ENCODE results near the gene NAA50. TPM values are rescaled to one million over a fixed set of nuclear protein-coding genes. Genes with fewer than 3 reads are reported as not detected.

Gene NAA50
- total and polyA plus RNA-seq, 2 experiments from 2014 or later = 103 to 260 TPM

DNA sequence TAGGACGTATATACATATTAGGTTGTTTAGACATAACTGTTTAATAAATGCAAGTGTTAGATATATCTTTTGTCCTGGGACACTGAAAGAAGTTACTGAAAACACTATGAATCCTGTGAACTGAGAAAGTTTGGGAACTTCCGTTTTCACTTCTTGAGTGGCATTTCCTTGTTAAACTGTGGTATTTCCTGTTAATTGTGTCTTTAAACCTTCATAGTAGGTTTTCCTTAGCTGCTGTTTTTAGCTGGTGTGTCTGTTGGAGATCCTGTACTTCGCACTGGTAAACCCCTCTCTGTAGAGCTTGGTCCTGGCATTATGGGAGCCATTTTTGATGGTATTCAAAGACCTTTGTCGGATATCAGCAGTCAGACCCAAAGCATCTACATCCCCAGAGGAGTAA is 37.9 kb upstream of the NAA50 start:
- TF ChIP-seq ZNF462 (CRISPR knock-in tag; IDR thresholded peaks at IDR 0.05) (no peak), POLR2AphosphoS5 (IDR thresholded peaks at IDR 0.05; ENCODE audit: low read depth) (no peak), EZH2phosphoT487 (IDR thresholded peaks at IDR 0.05; ENCODE audit: unreplicated experiment) (no peak), ETS1 (IDR thresholded peaks at IDR 0.05) (peak; percentile 17; the same call in 1 of the 2 replicates), JUNB (IDR thresholded peaks at IDR 0.05; ENCODE audit: unreplicated experiment) (no peak), NANOG (IDR thresholded peaks at IDR 0.05; ENCODE audit: borderline replicate concordance) (peak; percentile 38; the same call in 1 of the 2 replicates), ZNF114 (CRISPR knock-in tag; IDR thresholded peaks at IDR 0.05) (no peak), STAT1 (IDR thresholded peaks at IDR 0.05; ENCODE audit: unreplicated experiment) (no peak), CREB1 (CRISPR knock-in tag; IDR thresholded peaks at IDR 0.05; ENCODE audit: low read depth) (no peak)
- TF ChIP-seq, protein P1, sequence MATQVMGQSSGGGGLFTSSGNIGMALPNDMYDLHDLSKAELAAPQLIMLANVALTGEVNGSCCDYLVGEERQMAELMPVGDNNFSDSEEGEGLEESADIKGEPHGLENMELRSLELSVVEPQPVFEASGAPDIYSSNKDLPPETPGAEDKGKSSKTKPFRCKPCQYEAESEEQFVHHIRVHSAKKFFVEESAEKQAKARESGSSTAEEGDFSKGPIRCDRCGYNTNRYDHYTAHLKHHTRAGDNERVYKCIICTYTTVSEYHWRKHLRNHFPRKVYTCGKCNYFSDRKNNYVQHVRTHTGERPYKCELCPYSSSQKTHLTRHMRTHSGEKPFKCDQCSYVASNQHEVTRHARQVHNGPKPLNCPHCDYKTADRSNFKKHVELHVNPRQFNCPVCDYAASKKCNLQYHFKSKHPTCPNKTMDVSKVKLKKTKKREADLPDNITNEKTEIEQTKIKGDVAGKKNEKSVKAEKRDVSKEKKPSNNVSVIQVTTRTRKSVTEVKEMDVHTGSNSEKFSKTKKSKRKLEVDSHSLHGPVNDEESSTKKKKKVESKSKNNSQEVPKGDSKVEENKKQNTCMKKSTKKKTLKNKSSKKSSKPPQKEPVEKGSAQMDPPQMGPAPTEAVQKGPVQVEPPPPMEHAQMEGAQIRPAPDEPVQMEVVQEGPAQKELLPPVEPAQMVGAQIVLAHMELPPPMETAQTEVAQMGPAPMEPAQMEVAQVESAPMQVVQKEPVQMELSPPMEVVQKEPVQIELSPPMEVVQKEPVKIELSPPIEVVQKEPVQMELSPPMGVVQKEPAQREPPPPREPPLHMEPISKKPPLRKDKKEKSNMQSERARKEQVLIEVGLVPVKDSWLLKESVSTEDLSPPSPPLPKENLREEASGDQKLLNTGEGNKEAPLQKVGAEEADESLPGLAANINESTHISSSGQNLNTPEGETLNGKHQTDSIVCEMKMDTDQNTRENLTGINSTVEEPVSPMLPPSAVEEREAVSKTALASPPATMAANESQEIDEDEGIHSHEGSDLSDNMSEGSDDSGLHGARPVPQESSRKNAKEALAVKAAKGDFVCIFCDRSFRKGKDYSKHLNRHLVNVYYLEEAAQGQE (IDR thresholded peaks at IDR 0.05; ENCODE audit: unreplicated experiment) = no peak
- Histone ChIP-seq H3K27me3 (ENCODE audit: insufficient read depth) (no peaks in the 10 kb centered on the region), H4K20me1 (replicated peaks; ENCODE audit: insufficient read depth) (no peaks in the 10 kb centered on the region), H3K4me3 (no peak overlapping the region), H3K36me3 (ENCODE audit: insufficient read depth) (no peaks in the 10 kb centered on the region), H3K9me2 (ENCODE audit: insufficient read depth) (no peaks in the 10 kb centered on the region), H3K4me2 (peak overlapping the region; percentile 6; the same call in 1 of the 2 replicates), H3K79me2 (replicated peaks; ENCODE audit: insufficient read depth) (no peaks in the 10 kb centered on the region), H3F3A (replicated peaks; ENCODE audit: low read depth) (no peaks in the 10 kb centered on the region), H3K27ac (ENCODE audit: low read depth) (peak overlapping the region; percentile 70), H3K4me1 (ENCODE audit: insufficient read depth) (peaks cover 14% of the 10 kb centered on the region), H2AFZ (no peak overlapping the region)
- no peaks in the 10 kb centered on the region for H3K9me3 Mint-ChIP-seq
- H3K4me3 Mint-ChIP-seq = 0 out of 3 replicates have a peak overlapping the region, but pooled peaks have one; percentile 15
- peak overlapping the region; percentile 94 for H3K27ac Mint-ChIP-seq
- H3K4me1 Mint-ChIP-seq = peaks cover 8% of the 10 kb centered on the region; the same call in 2 of the 3 replicates
- no peaks in the 10 kb centered on the region for H3K27me3 Mint-ChIP-seq (ENCODE audit: insufficient read depth, low read depth, poor library complexity)
- H3K36me3 Mint-ChIP-seq (ENCODE audit: low read depth) = peaks cover 7% of the 10 kb centered on the region; the same call in 2 of the 3 replicates
- DNase-seq (ENCODE audit: low spot score) (peak; percentile 56), ATAC-seq (no peak)

Measured in GM23338 (cell line).